Measurements from ENCODE around the gene BAK1. TPM values are rescaled to one million over a fixed set of nuclear protein-coding genes. Genes with fewer than 3 reads are reported as not detected.

Gene BAK1
- total RNA-seq (8.8 TPM), polyA plus RNA-seq (18.7 TPM)

DNA sequence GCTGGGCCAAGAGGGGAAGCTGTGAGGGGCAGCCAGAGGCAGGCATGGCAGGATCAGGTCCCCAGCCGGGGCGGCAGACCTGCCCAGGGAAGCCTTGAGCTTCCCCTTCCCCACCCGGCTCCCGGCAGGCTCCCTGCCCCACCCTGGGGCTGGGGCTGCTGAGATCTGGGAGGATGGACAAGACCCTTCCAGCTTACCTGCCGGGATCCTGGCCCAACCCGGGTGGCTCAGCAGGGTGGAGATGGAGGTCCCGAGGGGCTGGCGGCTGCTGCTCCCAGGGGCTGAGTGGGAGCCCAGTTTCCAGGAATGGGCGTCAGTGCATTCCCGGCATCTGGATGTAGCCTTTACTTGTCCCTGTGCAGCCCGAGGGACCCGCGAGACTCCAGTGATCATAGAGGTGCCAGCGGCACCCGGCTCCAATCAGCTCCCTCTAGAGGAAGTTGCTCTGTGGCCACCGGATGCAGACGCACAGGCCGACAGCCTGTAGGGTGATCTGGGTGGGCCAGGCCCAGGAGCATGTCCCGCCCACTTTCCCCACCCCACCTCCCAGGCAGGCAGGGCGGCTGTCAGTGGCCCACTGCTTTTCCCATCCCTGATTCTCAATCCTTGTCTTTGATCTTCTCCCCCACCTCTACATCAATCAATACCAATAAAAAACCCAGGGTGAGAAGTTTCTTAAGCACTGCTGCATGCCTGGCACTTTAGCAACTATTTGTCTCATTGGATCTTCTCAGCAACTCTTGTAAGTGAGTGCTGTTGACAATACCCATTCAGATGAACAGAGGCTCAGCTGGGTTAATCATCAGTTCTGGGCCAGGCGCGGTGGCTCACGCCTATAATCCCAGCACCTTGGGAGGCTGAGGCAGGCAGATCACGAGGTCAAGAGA is at the start of gene BAK1:
BAK1 (minus strand) TSS at position 449 of the 887 bp plus-strand sequence. CDS start 2,672 bp downstream, outside the sequence.
- Histone ChIP-seq H3K27ac (ENCODE audit: low read depth) (peak within 1 kb of the TSS; percentile 81), H3K36me3 (ENCODE audit: insufficient read depth) (no peaks in the 10 kb centered on the region), H3K4me1 (ENCODE audit: insufficient read depth) (peaks cover 3% of the 10 kb centered on the region), H3K4me3 (ENCODE audit: low read depth, low read length) (peak within 1 kb of the TSS; percentile 83)
- WGBS: 3% methylated on average over 24 of the region's 24 CpGs
- DNase-seq (ENCODE audit: extremely low spot score): peak; percentile 73

DNA sequence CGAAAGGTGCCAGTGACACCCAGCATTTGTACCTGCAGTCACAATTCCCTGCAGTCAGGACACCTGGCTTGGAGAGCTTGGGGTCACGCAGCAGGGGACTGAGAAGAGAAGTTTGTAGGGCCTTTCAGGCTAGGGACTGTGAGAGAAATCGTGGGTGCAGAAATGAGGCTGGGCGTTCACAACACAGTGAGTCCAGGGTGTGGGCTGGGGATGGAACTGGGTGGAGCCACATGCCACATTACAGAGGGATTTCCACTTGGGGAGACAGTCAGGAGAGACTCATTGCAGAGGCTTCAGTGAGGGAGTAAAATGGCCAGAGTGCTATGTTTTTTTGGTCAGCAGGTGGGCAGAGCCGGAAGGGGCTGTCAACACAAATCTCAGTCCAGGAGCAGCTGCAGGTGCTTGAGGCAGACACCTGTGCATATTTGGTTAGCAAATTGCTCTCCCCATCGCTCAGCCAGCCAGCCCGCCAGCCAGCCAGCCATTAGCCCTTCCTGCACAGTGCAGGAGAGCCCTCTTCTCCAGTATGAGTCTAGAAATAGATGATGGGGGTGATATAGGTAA is 48.4 kb upstream of the BAK1 start:
- no peaks in the 10 kb centered on the region for H3K36me3 ChIP-seq (ENCODE audit: insufficient read depth)
- DNase-seq (ENCODE audit: extremely low spot score): no peak
- H3K4me1 ChIP-seq (ENCODE audit: insufficient read depth): peaks cover 1% of the 10 kb centered on the region
- H3K27ac ChIP-seq (ENCODE audit: low read depth): no peak overlapping the region
- no peak overlapping the region for H3K4me3 ChIP-seq (ENCODE audit: low read depth, low read length)
- WGBS: 86% methylated on average over 7 of the region's 7 CpGs

DNA sequence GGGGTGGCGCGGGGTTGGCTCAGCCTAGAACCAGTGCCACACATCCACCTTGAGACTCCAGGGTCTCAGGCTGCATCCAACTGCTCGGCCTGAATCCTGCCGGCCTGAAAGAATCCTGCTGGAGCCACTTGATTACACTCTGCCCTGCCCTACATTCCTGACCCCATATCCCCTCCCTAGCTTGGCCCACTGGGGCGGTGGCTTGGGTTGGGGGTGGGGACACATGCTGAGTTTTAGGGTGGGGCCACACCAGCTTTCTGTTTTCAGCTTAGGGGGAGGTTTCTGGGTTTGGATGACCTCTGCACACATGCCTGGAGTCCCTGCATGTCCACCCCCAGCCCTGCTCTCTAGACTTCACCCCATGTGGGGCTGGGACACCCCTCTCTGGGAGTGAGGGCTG is 47.8 kb upstream of the BAK1 start:
- no peak overlapping the region for H3K4me3 ChIP-seq (ENCODE audit: low read depth, low read length)
- WGBS: 53% methylated on average over 5 of the region's 5 CpGs
- no peaks in the 10 kb centered on the region for H3K36me3 ChIP-seq (ENCODE audit: insufficient read depth)
- DNase-seq (ENCODE audit: extremely low spot score): no peak
- H3K4me1 ChIP-seq (ENCODE audit: insufficient read depth): no peaks in the 10 kb centered on the region
- H3K27ac ChIP-seq (ENCODE audit: low read depth): no peak overlapping the region

DNA sequence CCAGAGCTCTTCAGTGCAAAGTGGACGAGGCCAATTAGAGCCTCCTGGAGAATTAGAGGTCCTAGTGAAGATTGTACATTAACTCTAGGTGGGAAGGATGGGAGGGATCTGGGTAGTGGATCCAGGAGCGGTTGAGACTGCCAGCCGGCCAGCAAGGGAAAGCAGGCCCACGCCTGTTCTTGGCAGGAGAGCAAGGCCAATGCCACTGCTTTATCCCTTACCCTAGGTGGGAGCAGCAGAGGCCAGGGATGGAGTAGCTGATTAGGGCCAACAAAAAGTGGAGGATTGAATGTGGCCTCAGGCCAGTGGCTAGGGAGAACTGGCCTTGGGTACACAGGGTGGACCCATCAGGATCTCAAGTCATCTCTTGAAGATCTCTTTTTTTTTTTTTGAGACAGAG is 44.8 kb upstream of the BAK1 start:
- Histone ChIP-seq H3K4me1 (ENCODE audit: insufficient read depth) (no peaks in the 10 kb centered on the region), H3K27ac (ENCODE audit: low read depth) (no peak overlapping the region), H3K36me3 (ENCODE audit: insufficient read depth) (no peaks in the 10 kb centered on the region), H3K4me3 (ENCODE audit: low read depth, low read length) (no peak overlapping the region)
- no peak for DNase-seq (ENCODE audit: extremely low spot score)
- 86% methylated on average over 4 of the region's 4 CpGs for WGBS

DNA sequence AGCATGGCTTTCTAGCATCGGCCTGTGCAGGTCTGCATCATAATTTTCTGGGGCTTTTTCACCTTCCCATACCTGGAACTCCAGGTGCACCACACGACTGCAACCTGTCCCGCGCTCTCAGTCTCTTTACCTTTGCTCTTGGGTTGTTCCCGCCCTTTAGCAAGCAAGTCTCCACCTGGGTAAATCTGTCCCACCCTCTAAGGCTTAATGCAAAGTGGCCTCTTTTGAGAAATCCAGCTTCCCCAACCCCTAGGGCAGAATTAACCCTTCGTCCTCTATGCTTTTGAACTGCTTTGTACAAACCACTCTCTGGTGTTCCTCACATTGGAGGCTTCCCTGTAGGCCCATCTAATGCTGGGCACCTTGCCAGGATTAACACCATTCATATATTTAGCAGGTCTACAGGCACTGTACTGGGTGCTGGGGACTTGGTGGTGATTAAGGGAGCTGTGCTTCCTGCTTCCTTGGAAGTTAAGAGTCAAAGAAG is 43.9 kb upstream of the BAK1 start:
- H3K27ac ChIP-seq (ENCODE audit: low read depth): no peak overlapping the region
- DNase-seq (ENCODE audit: extremely low spot score): no peak
- no peak overlapping the region for H3K4me3 ChIP-seq (ENCODE audit: low read depth, low read length)
- H3K4me1 ChIP-seq (ENCODE audit: insufficient read depth): no peaks in the 10 kb centered on the region
- H3K36me3 ChIP-seq (ENCODE audit: insufficient read depth): no peaks in the 10 kb centered on the region
- 80% methylated on average over 6 of the region's 6 CpGs for WGBS

DNA sequence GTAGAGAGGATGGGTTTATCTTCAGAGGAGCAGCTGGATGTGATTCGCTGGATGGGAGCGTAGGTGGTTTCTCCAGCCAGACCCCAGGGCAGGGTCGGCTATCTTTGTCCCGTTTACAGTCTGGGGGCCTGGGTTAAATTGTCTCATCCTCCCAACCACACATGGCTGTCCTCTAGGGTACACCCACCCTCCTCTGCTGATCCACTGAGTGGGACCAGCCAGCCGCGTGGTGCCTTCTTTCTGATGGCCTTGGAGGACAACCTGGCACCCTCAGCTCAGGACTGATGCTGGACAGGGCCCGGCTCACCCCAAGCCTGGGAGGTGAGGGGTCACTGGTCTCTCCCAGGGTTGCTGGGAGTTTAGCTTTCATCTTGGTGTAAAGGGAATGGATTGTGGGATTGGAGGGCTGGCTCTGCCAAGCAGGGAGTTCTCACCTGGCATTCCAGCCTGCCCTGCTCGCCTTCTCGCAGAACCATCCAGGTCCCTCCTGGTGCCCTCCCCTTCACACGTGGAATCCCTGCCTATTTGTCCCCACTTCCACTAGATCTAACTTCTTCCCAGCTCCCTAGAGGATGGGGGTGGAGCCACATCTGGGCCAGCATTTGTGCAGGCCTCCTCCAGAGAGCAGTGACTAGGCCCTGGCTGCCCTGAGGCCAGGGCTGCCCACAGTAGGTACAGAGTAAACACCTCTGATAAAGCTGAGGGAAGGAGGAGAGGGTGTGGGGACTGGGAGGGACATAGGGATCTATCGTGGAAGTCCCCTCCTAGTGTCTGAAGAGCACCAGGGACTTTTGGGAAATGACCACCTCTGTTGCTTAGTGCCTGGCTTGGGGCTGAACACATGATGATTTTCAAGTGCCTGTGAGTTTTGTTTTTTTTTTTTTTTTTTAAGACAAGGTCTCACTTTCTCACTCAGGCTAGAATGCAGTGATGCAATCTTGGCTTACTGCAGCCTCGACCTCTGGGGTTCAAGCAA is 42.7 kb upstream of the BAK1 start:
- Histone ChIP-seq H3K4me3 (ENCODE audit: low read depth, low read length) (no peak overlapping the region), H3K27ac (ENCODE audit: low read depth) (no peak overlapping the region), H3K36me3 (ENCODE audit: insufficient read depth) (no peaks in the 10 kb centered on the region), H3K4me1 (ENCODE audit: insufficient read depth) (no peaks in the 10 kb centered on the region)
- no peak for DNase-seq (ENCODE audit: extremely low spot score)
- WGBS: 76% methylated on average over 12 of the region's 12 CpGs

DNA sequence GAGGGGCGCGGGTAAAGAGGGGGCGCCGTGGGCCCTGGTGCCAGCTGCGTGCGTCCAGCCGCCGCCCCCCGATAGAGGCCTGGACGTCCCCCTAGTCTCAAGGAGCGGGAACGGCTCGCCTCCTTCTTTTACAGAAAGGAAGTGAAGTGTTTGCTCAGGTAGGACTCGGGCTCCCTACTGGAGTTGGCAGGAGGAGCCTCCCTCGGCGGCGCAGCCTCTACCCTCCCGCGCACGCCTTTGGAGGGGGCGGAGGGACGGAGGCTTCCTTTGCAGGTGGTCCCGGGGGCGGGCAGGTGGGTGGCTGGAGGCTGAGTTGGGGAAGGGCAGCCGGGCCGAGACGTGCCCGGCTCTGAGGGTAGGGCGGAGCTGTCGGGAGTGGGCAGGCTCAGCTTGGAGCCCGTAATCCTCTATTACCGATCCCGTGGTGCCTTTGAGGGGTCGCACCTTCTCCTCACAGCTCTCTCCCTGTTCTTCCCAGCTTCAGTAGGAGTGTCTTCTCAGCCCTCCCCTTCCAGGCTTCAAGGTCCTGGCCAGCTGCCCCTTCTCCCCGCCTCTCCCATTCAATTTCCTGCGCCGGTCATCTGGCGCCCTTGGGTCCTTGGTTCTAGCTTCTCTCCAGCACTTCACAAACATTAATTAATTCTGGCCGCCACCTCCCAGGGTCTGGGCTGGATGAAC is 41.8 kb upstream of the BAK1 start:
- DNase-seq (ENCODE audit: extremely low spot score): no peak
- no peaks in the 10 kb centered on the region for H3K4me1 ChIP-seq (ENCODE audit: insufficient read depth)
- 11% methylated on average over 39 of the region's 39 CpGs for WGBS

DNA sequence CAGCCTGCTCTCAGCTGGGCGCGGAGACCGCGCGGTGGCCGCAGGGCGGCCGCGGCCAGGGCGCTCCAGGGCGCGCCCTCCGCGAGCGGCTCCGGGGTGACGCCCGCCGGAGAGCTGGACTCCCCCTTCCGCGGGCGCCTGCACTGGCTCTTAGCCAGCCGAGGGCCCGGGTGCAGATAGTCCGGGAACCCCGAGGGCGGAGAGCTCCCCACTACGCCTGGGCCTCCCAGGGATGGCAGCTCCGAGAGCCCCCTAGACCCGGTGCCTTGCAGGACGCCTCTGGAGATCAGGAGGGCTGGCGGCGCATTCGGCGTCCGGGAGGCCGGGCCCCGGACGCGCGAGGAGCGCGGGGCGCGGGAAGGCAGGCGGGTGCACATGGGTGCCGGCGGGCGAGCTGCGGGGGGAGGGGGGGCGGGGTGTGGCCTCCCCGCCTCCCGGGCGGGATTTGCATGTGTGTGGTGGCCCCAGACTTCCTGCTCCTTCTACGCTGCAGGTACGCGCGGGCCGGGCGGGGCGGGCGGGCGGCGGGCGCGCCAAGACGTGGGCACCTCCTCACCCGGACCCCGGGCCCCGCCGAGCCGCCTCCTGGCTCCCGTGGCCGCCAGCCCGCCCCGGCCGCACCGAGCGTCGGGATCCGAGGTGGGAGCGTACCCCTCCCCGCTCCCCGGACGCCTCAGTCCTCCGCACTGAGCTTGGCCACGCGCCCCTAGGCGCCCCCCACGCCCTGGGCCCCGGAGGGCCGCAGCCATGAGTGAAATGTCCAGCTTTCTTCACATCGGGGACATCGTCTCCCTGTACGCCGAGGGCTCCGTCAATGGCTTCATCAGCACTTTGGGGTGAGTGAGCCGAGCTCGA is 41.0 kb upstream of the BAK1 start, which contains the start of gene ITPR3:
ITPR3 (plus strand) TSS at position 467 of the 855 bp plus-strand sequence; CDS start at position 748, 281 bp downstream.
- H3K36me3 ChIP-seq (ENCODE audit: insufficient read depth): no peaks in the 10 kb centered on the region
- no peaks in the 10 kb centered on the region for H3K4me1 ChIP-seq (ENCODE audit: insufficient read depth)
- H3K4me3 ChIP-seq (ENCODE audit: low read depth, low read length): peak within 1 kb of the TSS; percentile 74
- peak within 1 kb of the TSS; percentile 82 for H3K27ac ChIP-seq (ENCODE audit: low read depth)
- under 1% methylated on average over 92 of the region's 99 CpGs for WGBS
- no peak for DNase-seq (ENCODE audit: extremely low spot score)

More for the DNA sequence above, 41.8 kb upstream of the BAK1 start:
- H3K36me3 ChIP-seq (ENCODE audit: insufficient read depth): no peaks in the 10 kb centered on the region
- H3K27ac ChIP-seq (ENCODE audit: low read depth): peak overlapping the region; percentile 59
- H3K4me3 ChIP-seq (ENCODE audit: low read depth, low read length): peak overlapping the region; percentile 74

DNA sequence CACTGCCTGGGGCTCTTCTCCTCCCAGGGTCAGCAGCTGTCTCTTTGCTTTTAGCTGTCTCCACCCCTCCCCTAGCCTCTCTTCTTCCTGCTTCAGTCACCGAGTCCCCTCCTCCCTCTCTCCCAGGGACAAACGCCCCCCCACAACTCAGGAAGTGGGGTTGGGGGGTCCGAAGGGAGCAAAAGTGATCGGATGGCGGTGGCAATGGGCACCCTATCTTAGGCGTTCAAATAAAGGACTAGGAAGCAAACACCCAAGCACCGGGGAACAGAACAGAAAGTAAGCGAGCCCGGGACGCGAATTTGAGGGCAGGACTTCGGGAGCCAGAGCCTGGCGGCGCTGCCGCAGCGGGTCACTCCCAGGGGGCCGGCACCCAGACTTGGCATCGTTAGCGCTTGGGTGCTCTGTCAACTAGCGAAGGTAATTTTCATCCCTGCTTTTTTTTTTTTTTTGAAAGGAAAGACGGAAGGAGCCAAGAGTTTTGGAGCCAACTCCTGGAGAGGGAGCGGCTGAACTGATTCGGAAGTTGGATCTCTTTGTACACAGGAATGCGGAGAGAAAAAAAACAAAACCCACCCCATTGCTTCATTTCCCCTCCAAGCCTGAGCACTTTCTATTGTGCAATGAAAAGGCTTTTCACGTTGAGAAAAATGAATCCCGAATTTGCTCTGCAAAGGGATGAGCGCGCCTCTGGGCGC is 40.2 kb upstream of the BAK1 start:
- Histone ChIP-seq H3K27ac (ENCODE audit: low read depth) (peak overlapping the region; percentile 82), H3K4me1 (ENCODE audit: insufficient read depth) (no peaks in the 10 kb centered on the region), H3K4me3 (ENCODE audit: low read depth, low read length) (peak overlapping the region; percentile 74), H3K36me3 (ENCODE audit: insufficient read depth) (no peaks in the 10 kb centered on the region)
- WGBS: 2% methylated on average over 29 of the region's 29 CpGs
- no peak for DNase-seq (ENCODE audit: extremely low spot score)

DNA sequence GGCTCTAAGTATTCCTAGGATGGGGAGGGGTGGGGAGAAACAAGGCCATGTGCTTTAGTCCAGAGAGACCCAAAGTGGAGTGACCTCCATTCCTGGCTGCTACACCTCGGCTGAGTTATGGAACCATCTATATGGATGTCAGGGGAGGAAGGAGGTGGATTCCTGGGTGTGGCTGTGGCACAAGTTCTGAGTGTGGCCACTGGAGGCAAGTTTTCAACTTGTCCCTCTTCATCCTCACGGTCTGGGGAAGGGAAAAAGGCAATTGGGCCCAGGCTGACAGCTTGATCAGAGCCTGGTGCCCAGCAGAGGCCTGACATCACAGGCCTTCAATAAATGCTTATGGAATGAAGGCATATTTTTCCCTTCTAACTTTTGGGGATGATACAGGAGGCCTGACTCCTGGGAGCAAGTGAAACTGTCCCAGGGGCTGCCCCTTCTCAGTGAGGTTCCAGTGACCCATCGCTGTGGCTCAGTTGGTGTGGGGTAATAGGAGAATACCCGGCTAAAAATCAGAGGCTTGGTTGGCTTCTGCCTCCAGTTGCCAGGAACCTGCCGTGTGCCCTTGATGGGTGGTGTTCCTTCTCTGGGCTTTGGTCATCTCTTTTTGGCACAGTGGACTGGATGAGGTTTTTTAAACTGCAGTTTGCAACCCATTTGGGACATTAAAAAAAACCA is 39.2 kb upstream of the BAK1 start:
- no peak for DNase-seq (ENCODE audit: extremely low spot score)
- WGBS: 62% methylated on average over 5 of the region's 5 CpGs
- H3K4me1 ChIP-seq (ENCODE audit: insufficient read depth): no peaks in the 10 kb centered on the region
- H3K27ac ChIP-seq (ENCODE audit: low read depth): no peak overlapping the region
- H3K4me3 ChIP-seq (ENCODE audit: low read depth, low read length): no peak overlapping the region
- H3K36me3 ChIP-seq (ENCODE audit: insufficient read depth): no peaks in the 10 kb centered on the region

DNA sequence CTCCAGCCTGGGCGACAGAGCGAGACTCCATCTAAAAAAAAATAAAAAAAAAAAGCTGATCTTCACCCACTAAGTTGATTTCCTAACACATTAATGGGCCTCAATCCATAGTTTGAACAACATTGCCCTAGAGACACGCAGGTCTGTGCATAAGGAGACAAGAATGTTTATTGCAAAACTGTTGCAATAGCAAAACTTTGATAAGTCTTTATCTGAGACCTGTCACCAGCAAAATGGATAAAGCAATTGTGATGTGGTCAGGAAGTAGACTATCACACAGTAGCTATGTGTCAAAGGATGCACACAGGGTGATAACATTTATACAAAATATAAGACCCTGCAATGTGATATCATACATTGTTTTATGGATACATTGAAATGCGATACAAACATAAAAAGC is 36.8 kb upstream of the BAK1 start:
- no peak overlapping the region for H3K4me3 ChIP-seq (ENCODE audit: low read depth, low read length)
- WGBS: 76% methylated on average over 4 of the region's 4 CpGs
- DNase-seq (ENCODE audit: extremely low spot score): no peak

More for the DNA sequence above, 36.8 kb upstream of the BAK1 start:
- Histone ChIP-seq H3K27ac (ENCODE audit: low read depth) (no peak overlapping the region), H3K4me1 (ENCODE audit: insufficient read depth) (no peaks in the 10 kb centered on the region), H3K36me3 (ENCODE audit: insufficient read depth) (no peaks in the 10 kb centered on the region)

Data from urinary bladder (tissue), 4 donors.